HEK293T (cell line): Measurements from ENCODE around the gene LRRN3.
"Not testable (repeated sequence)": the region's sequence is repeated elsewhere in the genome, so short reads cannot be mapped to it uniquely, and the experiment has no call there.

Source experiments
- CTCF ChIA-PET: fragments of 350-600 bp; formaldehyde crosslinking; extraction: SDS; loops from one replicate; lab custom pipeline; 2021; ENCODE audit warnings: antibody characterized with exemption, inconsistent platforms; lab: Yijun Ruan, JAX
- POLR2A ChIA-PET: fragments of 350-600 bp; formaldehyde crosslinking; extraction: SDS; loops from one replicate; lab custom pipeline; 2020; ENCODE audit warnings: antibody characterized with exemption, inconsistent platforms; lab: Yijun Ruan, JAX
- DNase-seq: peaks from one replicate; pipeline ENCODE4 v3.0.0; 2012; ENCODE audit warnings: mixed read lengths; ENCODE audit errors: extremely low spot score
- ARNT ChIP-seq: fragments of 450-650 bp; IDR thresholded peaks from 2 replicates; pipeline ENCODE4 v1.6.1; 2017; ENCODE audit warnings: mild to moderate bottlenecking
- BHLHE40 ChIP-seq: fragments of 450-650 bp; IDR thresholded peaks from 2 replicates; pipeline ENCODE4 v1.6.1; 2016; ENCODE audit warnings: mild to moderate bottlenecking, moderate library complexity, borderline replicate concordance
- CTBP1 ChIP-seq: fragments of 450-650 bp; IDR thresholded peaks from 2 replicates; pipeline ENCODE4 v1.6.1; 2016; ENCODE audit warnings: borderline replicate concordance
- ELF4 ChIP-seq: fragments of 450-650 bp; IDR thresholded peaks from 2 replicates; pipeline ENCODE4 v1.6.1; 2017; ENCODE audit warnings: antibody characterized with exemption
- FOXA1 ChIP-seq: fragments of 450-650 bp; IDR thresholded peaks from 2 replicates; pipeline ENCODE4 v1.6.1; 2016; ENCODE audit warnings: mild to moderate bottlenecking
- FOXK2 ChIP-seq: fragments of 450-650 bp; IDR thresholded peaks from 2 replicates; pipeline ENCODE4 v1.6.1; 2016; ENCODE audit warnings: mild to moderate bottlenecking
- FOXM1 ChIP-seq: fragments of 450-650 bp; IDR thresholded peaks from 2 replicates; pipeline ENCODE4 v1.6.1; 2017; ENCODE audit warnings: mild to moderate bottlenecking, borderline replicate concordance
- HDGF ChIP-seq: fragments of 450-650 bp; IDR thresholded peaks from 2 replicates; pipeline ENCODE4 v1.6.1; 2017; ENCODE audit warnings: antibody characterized with exemption, borderline replicate concordance
- L3MBTL2 ChIP-seq: fragments of 450-650 bp; conservative IDR thresholded peaks from 2 replicates; pipeline ENCODE4 v1.6.1; 2016; ENCODE audit warnings: mild to moderate bottlenecking
- LEF1 ChIP-seq: fragments of 450-650 bp; IDR thresholded peaks from 2 replicates; pipeline ENCODE4 v1.6.1; 2017; ENCODE audit warnings: mild to moderate bottlenecking, borderline replicate concordance
- NFRKB ChIP-seq: fragments of 450-650 bp; IDR thresholded peaks from 2 replicates; pipeline ENCODE4 v1.6.1; 2016; ENCODE audit warnings: mild to moderate bottlenecking, moderate library complexity
- SP1 ChIP-seq: fragments of 450-650 bp; IDR thresholded peaks from 2 replicates; pipeline ENCODE4 v1.6.1; 2017
- SUZ12 ChIP-seq: fragments of 450-650 bp; IDR thresholded peaks from 2 replicates; pipeline ENCODE4 v1.6.1; 2016; ENCODE audit warnings: mild to moderate bottlenecking
- TARDBP ChIP-seq: fragments of 450-650 bp; IDR thresholded peaks from 2 replicates; pipeline ENCODE4 v1.6.1; 2016
- ZNF384 ChIP-seq: fragments of 450-650 bp; IDR thresholded peaks from 2 replicates; pipeline ENCODE4 v1.6.1; 2016
- TF ChIP-seq, protein P1 (sequence below): fragments of 450-650 bp; IDR thresholded peaks from 2 replicates; pipeline ENCODE4 v1.6.1; 2016

Gene LRRN3

DNA sequence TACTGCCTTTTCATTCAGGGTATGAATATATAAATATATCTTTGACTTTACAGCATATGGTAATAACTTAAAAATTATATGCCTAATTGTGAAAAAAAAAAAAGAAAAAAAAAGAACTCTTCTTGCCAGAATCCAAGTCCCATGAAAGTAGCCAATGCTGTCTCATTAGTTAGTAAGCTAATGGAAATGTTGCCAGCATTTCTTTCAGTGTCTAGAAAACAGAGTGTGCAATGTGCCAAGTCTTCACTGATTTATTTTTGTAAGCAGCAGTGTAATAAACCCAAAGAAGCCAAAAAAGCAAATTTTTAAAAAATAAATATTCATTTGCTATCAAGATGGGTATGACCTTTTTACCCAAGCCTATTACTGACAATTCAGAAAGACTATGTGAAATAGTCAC is 31.1 kb upstream of the LRRN3 start:
- TF ChIP-seq FOXA1 = no peak
- no peak for TF ChIP-seq ELF4
- ChIA-PET POLR2A (no interaction called here), CTCF (no interaction called here)
- no peak for DNase-seq

DNA sequence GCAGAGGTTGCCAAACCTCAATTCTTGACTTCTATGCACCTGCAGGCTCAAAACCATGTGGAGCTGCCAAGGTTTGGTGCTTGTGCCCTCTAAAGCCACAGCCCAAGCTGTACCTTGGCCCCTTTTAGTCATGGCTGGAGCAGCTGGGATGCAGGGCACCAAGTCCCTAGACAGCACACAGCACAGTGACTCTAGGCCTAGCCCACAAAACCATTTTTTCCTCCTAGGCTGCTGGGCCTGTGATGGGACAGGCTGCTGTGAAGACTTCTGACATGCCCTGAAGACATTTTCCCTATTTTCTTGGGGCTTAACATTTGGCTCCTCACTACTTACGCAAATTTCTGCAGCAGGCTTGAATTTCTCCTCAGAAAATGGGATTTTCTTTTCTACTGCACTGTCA is 27.8 kb upstream of the LRRN3 start:
- ChIA-PET CTCF (no interaction called here), POLR2A (no interaction called here)
- TF ChIP-seq ZNF384 = no peak
- TF ChIP-seq LEF1 = no peak
- TF ChIP-seq TARDBP = no peak
- no peak for DNase-seq

DNA sequence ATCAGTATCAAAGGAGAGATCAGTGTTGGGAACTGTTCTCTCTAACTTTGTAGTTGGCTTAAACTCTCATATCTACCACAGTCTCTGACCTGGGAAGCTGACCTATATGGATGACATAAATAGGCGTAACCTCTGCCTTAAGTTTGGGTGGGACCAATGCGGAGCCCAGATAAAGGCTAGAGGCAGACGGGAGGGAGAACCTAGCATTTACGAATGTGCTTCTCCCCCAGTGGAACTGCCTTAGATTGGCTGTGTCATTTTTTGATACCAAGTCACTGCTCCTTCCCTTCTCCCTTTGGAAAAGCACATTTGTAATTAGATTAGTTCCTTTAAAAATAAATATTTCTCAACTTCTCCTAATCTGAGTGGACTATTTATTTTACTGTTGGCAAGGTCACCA is 23.7 kb upstream of the LRRN3 start:
- no peak for DNase-seq
- POLR2A ChIA-PET = no interaction called here
- TF ChIP-seq, protein P1, sequence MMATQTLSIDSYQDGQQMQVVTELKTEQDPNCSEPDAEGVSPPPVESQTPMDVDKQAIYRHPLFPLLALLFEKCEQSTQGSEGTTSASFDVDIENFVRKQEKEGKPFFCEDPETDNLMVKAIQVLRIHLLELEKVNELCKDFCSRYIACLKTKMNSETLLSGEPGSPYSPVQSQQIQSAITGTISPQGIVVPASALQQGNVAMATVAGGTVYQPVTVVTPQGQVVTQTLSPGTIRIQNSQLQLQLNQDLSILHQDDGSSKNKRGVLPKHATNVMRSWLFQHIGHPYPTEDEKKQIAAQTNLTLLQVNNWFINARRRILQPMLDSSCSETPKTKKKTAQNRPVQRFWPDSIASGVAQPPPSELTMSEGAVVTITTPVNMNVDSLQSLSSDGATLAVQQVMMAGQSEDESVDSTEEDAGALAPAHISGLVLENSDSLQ = no peak
- no peak for TF ChIP-seq SP1
- no peak for TF ChIP-seq LEF1
- TF ChIP-seq HDGF = no peak
- TF ChIP-seq ARNT = no peak
- no peak for TF ChIP-seq FOXK2
- TF ChIP-seq L3MBTL2 = no peak
- no peak for TF ChIP-seq FOXA1
- TF ChIP-seq ZNF384 = no peak
- CTCF ChIA-PET = no interaction called here

DNA sequence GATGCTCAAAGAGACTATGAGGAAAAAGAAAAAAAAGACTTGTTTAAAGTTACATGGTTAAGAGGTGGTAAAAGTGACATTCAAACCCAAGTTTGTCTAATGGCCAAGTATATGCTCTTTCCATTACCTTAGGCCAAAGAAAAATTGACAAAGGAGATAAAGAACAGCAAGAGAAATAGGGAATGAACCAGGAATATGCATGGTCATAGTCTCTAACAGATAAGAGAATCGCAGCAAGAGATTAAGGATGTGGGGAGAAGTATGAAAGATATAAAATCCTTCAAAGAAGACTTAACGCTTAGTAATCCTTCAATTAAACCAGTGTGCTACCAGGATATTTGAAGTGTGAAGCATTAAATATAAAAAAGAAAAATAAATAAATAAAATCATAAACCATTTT is 23.2 kb upstream of the LRRN3 start:
- ChIA-PET CTCF (no interaction called here), POLR2A (no interaction called here)
- TF ChIP-seq L3MBTL2 (no peak), ZNF384 (no peak), ELF4 (no peak), SUZ12 (no peak), FOXK2 (no peak), BHLHE40 (no peak), LEF1 (no peak), HDGF (no peak), NFRKB (no peak)
- no peak for DNase-seq

DNA sequence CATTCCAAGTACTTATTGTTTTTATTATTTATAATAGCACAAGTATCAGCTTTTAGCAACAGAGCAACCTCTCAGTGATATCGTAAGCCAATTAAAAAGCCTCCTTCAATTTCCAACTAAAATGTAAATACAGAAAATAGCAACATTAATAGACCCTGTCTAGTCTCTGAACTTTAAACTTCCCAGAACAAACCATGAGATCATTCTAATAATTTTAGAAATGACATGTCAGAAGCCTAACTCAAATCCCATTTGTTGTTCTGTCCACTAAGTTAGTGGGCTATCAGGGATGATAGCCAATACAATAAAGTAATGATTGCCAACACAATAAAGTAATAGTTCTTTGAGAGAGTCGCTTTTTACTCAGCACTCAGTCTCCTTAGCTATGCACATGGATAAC is 22.3 kb upstream of the LRRN3 start:
- DNase-seq = no peak
- POLR2A ChIA-PET = no interaction called here
- TF ChIP-seq NFRKB (no peak), ZNF384 (no peak), FOXK2 (no peak), BHLHE40 (no peak), HDGF (no peak), L3MBTL2 (no peak), LEF1 (no peak), FOXM1 (no peak), FOXA1 (no peak), CTBP1 (no peak), ELF4 (no peak), SP1 (no peak), SUZ12 (no peak), ARNT (no peak)
- TF ChIP-seq, protein P1 = no peak
- CTCF ChIA-PET = no interaction called here

DNA sequence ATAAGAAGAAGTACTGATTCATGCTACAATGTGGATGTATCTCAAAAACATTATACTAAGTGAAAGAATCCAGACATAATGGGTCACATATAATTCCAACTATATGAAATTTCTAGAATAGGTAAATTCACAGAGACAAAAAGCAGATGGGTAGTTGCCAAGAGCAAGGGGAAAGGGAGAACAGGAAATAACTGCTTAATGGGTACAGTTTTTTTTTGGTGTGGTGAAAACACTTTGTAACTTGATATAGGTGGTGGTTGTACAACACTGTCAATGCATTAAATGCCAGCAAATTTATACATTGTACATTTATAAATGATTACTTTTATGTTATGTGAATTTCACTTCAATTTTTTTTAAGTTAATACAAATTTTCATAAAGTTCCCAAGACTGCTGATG is 19.4 kb upstream of the LRRN3 start:
- ChIA-PET POLR2A (no interaction called here), CTCF (no interaction called here)
- DNase-seq = no peak
- TF ChIP-seq BHLHE40 = no peak
- TF ChIP-seq, protein P1 = no peak
- TF ChIP-seq FOXA1 = no peak
- TF ChIP-seq L3MBTL2 = no peak
- TF ChIP-seq ELF4 = no peak
- no peak for TF ChIP-seq CTBP1
- no peak for TF ChIP-seq SUZ12
- TF ChIP-seq ZNF384 = no peak
- no peak for TF ChIP-seq NFRKB
- no peak for TF ChIP-seq SP1
- no peak for TF ChIP-seq FOXK2
- no peak for TF ChIP-seq LEF1

DNA sequence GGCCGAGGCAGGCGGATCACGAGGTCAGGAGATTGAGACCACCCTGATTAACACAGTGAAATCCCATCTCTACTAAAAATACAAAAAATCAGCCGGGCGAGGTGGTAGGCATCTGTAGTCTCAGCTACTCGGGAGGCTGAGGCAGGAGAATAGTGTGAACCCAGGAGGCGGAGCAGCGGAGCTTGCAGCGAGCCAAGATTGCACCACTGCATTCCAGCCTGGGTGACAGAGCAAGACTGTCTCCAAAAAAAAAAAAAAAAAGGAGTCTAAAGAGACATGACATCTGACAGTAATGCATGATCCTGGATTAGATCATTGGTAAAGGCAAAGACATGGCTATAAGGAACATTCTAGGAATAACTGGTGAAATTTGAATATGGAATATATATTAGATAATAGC is 18.3 kb upstream of the LRRN3 start:
- POLR2A ChIA-PET, DNase-seq, CTCF ChIA-PET: not testable (repeated sequence)

DNA sequence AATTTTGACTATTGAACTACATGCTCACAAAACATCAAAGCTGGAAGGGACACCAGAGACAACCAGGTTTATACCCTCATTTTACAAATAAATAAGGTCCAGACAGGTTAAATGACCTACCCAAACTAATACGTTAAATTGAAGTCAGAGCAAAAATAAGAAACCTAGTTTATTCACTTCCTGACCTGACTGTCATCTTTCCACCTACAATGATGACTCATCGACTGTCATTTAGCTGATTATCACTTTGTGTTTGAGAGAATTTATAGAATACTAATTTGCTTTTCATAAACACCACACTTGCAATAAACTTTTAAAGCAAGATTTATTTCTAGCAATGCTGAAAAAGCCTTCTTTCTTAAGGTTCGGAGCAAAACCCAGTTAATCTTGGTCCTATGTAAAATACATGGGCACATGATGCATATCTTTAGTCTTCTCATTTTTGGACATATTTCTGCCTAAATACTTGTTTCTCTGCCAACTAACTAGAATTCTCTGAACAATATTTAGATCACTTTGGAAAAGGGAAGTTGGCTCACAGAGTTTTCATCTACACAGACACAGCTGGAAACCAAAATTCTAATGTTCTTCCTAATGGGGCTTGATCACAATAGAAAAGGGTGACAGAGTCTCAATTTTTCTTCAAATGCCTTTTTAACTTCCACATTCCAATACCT is 16.7 kb upstream of the LRRN3 start:
- TF ChIP-seq TARDBP (no peak), ARNT (no peak), FOXA1 (no peak), CTBP1 (no peak), NFRKB (no peak), ZNF384 (no peak), BHLHE40 (no peak), L3MBTL2 (no peak), SP1 (no peak)
- TF ChIP-seq, protein P1 = no peak
- no peak for DNase-seq
- ChIA-PET POLR2A (no interaction called here), CTCF (interaction anchor here (0.7 kb wide), 1 partner anchor 59 kb away, joined by 10 read pairs; no protein-coding TSS in a partner anchor)
